Uterus (tissue), 2 donors: ENCODE measurements around the gene PHF12.

Source experiments
- POLR2A ChIP-seq, 2 donors: fragments of 450-650 bp; IDR thresholded peaks; one replicate each; pipeline ENCODE4 v1.6.1; 2016; ENCODE audit warnings: antibody characterized with exemption in 2 of 2, mild to moderate bottlenecking in 1 of 2, moderate library complexity in 1 of 2
- TF ChIP-seq, protein P1 (sequence below), 4 experiments: fragments of 200-600 bp in 2 of 4; fragments of 450-650 bp in 2 of 4; sonication (generic) in 2 of 4; IDR thresholded peaks; one replicate each; pipeline ENCODE4 v1.5.1; 2016 to 2019; ENCODE audit warnings: antibody characterized with exemption in 4 of 4, mild to moderate bottlenecking in 2 of 4, moderate library complexity in 1 of 4

DNA sequence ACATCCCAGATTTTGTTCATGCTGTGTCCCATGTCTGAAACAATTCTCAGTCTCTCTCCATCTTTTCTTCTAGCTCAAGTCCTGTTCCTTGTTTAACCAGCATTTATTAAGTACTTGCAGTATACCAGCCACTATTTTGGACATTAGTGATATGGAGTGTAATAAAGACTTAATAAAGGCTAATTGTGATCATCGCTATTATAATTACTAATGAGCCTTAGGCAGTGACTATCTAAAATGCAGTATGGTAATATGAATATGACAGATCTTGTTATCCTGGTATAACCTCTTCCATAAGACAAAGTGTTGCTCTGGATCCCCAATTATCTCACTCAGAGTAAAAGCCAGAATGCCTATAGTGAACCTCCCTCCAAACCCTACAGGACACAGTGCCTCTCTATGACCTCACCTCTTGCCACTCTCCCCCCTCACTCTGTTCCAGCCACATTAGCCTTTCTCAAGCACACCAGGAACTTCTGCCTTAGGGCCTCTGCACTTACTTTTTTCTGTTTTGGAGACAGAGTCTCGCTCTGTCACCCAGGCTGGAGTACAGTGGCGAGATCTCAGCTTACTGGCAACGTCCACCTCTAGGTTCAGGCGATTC lies 52.0 kb downstream of the PHF12 start:
- TF ChIP-seq, protein P1, sequence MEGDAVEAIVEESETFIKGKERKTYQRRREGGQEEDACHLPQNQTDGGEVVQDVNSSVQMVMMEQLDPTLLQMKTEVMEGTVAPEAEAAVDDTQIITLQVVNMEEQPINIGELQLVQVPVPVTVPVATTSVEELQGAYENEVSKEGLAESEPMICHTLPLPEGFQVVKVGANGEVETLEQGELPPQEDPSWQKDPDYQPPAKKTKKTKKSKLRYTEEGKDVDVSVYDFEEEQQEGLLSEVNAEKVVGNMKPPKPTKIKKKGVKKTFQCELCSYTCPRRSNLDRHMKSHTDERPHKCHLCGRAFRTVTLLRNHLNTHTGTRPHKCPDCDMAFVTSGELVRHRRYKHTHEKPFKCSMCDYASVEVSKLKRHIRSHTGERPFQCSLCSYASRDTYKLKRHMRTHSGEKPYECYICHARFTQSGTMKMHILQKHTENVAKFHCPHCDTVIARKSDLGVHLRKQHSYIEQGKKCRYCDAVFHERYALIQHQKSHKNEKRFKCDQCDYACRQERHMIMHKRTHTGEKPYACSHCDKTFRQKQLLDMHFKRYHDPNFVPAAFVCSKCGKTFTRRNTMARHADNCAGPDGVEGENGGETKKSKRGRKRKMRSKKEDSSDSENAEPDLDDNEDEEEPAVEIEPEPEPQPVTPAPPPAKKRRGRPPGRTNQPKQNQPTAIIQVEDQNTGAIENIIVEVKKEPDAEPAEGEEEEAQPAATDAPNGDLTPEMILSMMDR (IDR thresholded peaks at IDR 0.05): no peak
- TF ChIP-seq POLR2A (IDR thresholded peaks at IDR 0.05): no peak
